Esophagus squamous epithelium (tissue), 4 donors: ENCODE measurements around the gene REEP6.

Experiments used
- CTCF ChIP-seq, 6 experiments: fragments of 450-650 bp in 4 of 6; fragments of 200-600 bp in 2 of 6; sonication (generic) in 2 of 6; IDR thresholded peaks; one replicate each; pipeline ENCODE4 v1.5.1; 2016 to 2019; ENCODE audit warnings: antibody characterized with exemption in 6 of 6, mild to moderate bottlenecking in 4 of 6, moderate library complexity in 4 of 6
- POLR2A ChIP-seq, 4 donors: fragments of 450-650 bp; IDR thresholded peaks; one replicate each; pipeline ENCODE4 v1.6.1; 2017; ENCODE audit warnings: antibody characterized with exemption in 4 of 4, mild to moderate bottlenecking in 4 of 4, moderate library complexity in 3 of 4

GRCh38 chr19:1447944-1448343 is 43.0 kb upstream of the REEP6 start:
- TF ChIP-seq CTCF (IDR thresholded peaks at IDR 0.05) (no peak), POLR2A (IDR thresholded peaks at IDR 0.05) (no peak)
